KMS-11 (cell line): Measurements from ENCODE around the gene CTU2.

ENCODE experiments used
- H2AFZ ChIP-seq: fragments of 200-600 bp; sonication (generic); 2 replicates; pipeline ENCODE4 v1.6.1; 2016; ENCODE audit warnings: antibody characterized with exemption, mixed run types, low read depth
- H3K27ac ChIP-seq: fragments of 200-600 bp; sonication (generic); 2 replicates; pipeline ENCODE4 v1.6.1; 2016; ENCODE audit warnings: mild to moderate bottlenecking, mixed run types
- H3K27me3 ChIP-seq: fragments of 200-600 bp; sonication (generic); 2 replicates; pipeline ENCODE4 v1.6.1; 2017; ENCODE audit warnings: mild to moderate bottlenecking, low read depth, mixed run types, moderate library complexity; ENCODE audit not compliant: insufficient read depth
- H3K36me3 ChIP-seq: fragments of 200-600 bp; sonication (generic); 2 replicates; pipeline ENCODE4 v1.6.1; 2017; ENCODE audit warnings: mild to moderate bottlenecking, mixed run types; ENCODE audit not compliant: insufficient read depth
- H3K4me1 ChIP-seq: fragments of 200-600 bp; sonication (generic); 2 replicates; pipeline ENCODE4 v1.6.1; 2016; ENCODE audit warnings: mild to moderate bottlenecking, low read depth, mixed run types; ENCODE audit not compliant: poor library complexity, severe bottlenecking
- H3K4me2 ChIP-seq: fragments of 200-600 bp; sonication (generic); 2 replicates; pipeline ENCODE4 v1.7.0; 2016; ENCODE audit warnings: mild to moderate bottlenecking, mixed run types
- H3K4me3 ChIP-seq: fragments of 200-600 bp; sonication (generic); IDR thresholded peaks from 2 replicates; pipeline ENCODE4 v1.6.1; 2017; ENCODE audit warnings: low read depth, low read length, mixed read lengths; ENCODE audit not compliant: insufficient read depth
- H3K79me2 ChIP-seq: fragments of 200-600 bp; sonication (generic); 2 replicates; pipeline ENCODE4 v1.6.1; 2016; ENCODE audit warnings: low read depth, mixed run types; ENCODE audit not compliant: insufficient read depth
- H3K9ac ChIP-seq: fragments of 200-600 bp; sonication (generic); 2 replicates; pipeline ENCODE4 v1.6.1; 2016; ENCODE audit warnings: mild to moderate bottlenecking, mixed run types
- H4K20me1 ChIP-seq: fragments of 200-600 bp; sonication (generic); 2 replicates; pipeline ENCODE4 v1.6.1; 2016; ENCODE audit warnings: mild to moderate bottlenecking, mixed run types; ENCODE audit not compliant: insufficient read depth
- TF ChIP-seq, protein P1 (sequence below): fragments of 200-600 bp; sonication (generic); conservative IDR thresholded peaks from 2 replicates; pipeline ENCODE4 v1.6.1; 2017; ENCODE audit warnings: low read depth, mild to moderate bottlenecking, antibody characterized with exemption, low read length, moderate library complexity, mixed read lengths

CTU2 gene

DNA sequence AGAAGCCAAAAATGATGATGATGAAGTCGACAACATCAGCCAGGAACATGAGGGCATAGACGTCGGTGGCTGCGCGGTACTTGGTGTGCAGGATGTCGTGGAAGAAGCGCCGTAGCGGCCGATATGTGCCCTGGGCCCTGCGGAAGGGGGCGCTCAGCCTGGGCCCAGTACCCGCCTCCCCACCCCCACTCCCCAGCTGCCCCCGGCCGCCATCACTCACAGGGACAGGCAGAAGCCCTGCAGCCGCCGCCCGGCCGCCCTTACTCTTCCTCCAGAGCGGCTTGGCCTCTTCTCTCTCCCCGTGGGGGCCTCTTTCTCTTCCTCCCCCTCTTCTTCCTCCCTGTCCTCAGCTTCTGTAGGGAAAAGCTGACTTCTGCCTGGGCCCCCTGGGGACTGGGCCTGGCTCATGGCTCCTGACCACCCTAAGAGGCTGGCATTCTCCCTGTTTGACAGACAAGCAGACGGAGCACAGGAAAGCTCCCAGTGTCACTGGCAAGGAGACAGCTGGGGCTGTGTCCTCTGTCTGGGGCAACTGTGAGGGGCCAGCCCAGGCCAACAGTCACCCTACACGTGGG, 14.2 kb downstream of the CTU2 start:
- Histone ChIP-seq H3K27me3 (no peaks in the 10 kb centered on the region), H3K9ac (no peak overlapping the region), H3K4me2 (no peak overlapping the region), H3K79me2 (no peaks in the 10 kb centered on the region), H3K27ac (no peak overlapping the region), H2AFZ (no peak overlapping the region), H3K36me3 (peaks cover 14% of the 10 kb centered on the region), H3K4me1 (no peaks in the 10 kb centered on the region), H4K20me1 (no peaks in the 10 kb centered on the region), H3K4me3 (no peak overlapping the region)
- TF ChIP-seq, protein P1, sequence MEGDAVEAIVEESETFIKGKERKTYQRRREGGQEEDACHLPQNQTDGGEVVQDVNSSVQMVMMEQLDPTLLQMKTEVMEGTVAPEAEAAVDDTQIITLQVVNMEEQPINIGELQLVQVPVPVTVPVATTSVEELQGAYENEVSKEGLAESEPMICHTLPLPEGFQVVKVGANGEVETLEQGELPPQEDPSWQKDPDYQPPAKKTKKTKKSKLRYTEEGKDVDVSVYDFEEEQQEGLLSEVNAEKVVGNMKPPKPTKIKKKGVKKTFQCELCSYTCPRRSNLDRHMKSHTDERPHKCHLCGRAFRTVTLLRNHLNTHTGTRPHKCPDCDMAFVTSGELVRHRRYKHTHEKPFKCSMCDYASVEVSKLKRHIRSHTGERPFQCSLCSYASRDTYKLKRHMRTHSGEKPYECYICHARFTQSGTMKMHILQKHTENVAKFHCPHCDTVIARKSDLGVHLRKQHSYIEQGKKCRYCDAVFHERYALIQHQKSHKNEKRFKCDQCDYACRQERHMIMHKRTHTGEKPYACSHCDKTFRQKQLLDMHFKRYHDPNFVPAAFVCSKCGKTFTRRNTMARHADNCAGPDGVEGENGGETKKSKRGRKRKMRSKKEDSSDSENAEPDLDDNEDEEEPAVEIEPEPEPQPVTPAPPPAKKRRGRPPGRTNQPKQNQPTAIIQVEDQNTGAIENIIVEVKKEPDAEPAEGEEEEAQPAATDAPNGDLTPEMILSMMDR, result no peak

DNA sequence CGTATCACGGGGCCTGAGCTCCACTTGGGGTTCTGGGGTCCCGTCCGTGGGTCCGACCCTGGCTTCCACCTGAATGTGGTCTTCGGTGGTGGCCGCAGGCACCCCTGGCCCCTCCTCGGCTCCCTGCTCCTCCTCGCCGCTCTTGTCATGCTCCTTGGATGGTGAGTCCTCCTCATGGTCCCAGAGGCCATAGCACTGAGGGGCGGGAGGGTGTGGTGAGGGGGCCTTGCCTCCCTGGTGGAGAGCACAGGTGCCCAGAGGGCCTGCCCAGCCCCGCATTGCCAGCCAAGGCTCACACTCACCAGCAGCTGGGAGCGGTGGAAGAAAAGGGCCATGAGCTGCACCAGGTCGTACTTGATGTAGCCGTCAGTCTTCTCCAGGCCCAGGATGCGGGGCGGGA, 14.9 kb downstream of the CTU2 start:
- Histone ChIP-seq H3K4me1 (no peaks in the 10 kb centered on the region), H3K79me2 (no peaks in the 10 kb centered on the region), H2AFZ (no peak overlapping the region), H3K4me2 (no peak overlapping the region), H4K20me1 (no peaks in the 10 kb centered on the region), H3K4me3 (no peak overlapping the region), H3K27ac (no peak overlapping the region), H3K27me3 (no peaks in the 10 kb centered on the region), H3K9ac (no peak overlapping the region), H3K36me3 (peaks cover 14% of the 10 kb centered on the region)
- TF ChIP-seq, protein P1, result no peak

DNA sequence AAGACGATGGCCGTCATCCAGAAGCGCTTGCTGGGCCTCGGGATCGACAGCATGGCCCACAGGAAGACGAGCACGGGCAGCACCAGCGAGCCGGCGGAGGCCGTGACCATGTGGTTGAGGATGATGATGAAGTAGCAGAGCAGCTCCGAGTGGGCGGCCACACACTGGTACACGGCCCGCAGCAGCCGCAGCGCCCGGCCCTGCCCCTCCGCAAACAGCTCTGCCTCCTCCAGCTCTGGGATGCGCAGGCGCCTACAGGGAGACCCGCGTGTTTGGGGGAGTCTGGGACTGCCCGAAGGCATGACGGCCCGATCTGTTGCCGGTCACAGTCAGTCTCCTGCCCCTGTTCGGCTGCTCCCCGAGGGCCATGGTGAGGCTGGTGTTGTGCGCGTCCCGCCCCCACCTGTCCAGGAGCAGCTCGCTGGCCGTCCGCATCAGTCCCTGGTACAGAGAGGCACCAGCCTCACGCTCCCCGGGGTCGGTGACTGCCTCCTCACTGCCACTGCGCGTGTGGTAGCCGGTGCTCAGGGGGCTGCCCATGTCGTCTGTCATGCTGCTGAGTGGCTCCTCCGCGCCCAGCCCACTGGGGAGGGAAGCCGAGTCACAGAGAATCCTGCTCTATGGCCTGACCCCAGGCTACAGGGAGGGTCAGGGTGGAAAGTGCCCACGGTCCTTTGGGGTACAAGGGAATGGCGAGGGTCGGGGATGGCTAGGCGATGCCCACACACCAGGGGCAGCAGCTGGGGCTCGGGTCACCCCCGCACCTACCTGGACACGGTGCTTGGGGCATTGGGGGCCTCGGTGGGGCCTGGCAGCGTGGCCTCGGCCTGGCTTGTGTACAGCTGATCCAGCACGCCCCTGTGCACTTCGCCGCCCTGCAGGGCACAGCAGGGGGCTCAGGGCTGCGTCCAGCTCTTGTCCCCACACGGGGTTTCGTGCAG, 15.8 kb downstream of the CTU2 start:
- no peak overlapping the region for H2AFZ ChIP-seq
- H3K9ac ChIP-seq, result no peak overlapping the region
- no peaks in the 10 kb centered on the region for H3K4me1 ChIP-seq
- H3K36me3 ChIP-seq, result peaks cover 9% of the 10 kb centered on the region
- no peaks in the 10 kb centered on the region for H3K27me3 ChIP-seq
- H3K27ac ChIP-seq, result no peak overlapping the region
- TF ChIP-seq, protein P1, result no peak
- H3K4me2 ChIP-seq, result no peak overlapping the region
- H3K79me2 ChIP-seq, result no peaks in the 10 kb centered on the region
- no peaks in the 10 kb centered on the region for H4K20me1 ChIP-seq
- H3K4me3 ChIP-seq, result no peak overlapping the region

DNA sequence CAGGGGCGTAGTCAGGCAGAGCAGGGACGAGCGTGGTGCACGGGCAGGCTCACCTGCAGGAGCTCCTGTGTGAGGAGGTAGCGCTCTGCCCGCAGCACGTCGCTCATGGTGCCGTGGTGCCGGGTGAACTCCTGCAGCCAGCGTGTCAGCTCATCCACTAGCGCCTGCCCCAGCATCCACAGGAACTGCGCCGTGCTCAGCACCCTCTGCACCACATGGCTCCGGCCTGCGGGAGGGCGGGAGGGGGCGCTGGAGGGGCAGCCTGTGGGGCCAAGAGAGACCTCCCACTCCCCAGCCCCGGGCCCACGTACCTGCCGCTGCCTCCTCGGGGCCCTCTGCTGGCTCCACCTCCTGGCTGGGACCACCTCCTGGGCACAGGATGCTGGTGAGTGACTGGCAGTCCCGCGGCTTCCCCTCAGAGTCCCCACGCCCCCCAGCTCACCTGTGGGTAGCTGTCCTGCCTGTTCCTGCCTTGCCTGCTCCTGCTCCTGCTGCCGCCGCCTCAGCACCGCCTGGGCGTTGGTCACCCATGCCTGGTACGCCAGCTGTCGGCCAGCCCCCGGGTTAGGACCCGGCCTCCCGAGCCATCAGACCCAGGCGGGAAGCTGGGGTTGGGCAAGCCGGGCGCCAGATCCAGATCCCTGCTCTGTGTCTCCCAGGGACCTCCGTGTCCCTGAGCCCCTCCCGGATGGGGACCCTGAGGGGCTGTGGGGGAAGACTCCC, 16.6 kb downstream of the CTU2 start:
- H3K27ac ChIP-seq, result no peak overlapping the region
- H3K27me3 ChIP-seq, result no peaks in the 10 kb centered on the region
- no peak overlapping the region for H3K4me3 ChIP-seq
- H3K36me3 ChIP-seq, result peaks cover 2% of the 10 kb centered on the region; the same call in 1 of the 2 replicates
- no peak overlapping the region for H2AFZ ChIP-seq
- no peaks in the 10 kb centered on the region for H4K20me1 ChIP-seq
- H3K79me2 ChIP-seq, result no peaks in the 10 kb centered on the region
- H3K9ac ChIP-seq, result no peak overlapping the region
- TF ChIP-seq, protein P1, result no peak
- no peaks in the 10 kb centered on the region for H3K4me1 ChIP-seq
- H3K4me2 ChIP-seq, result no peak overlapping the region
